Smooth muscle cell (in vitro differentiated cells): ENCODE measurements around the gene LCT. TPM values are rescaled to one million over a fixed set of nuclear protein-coding genes. Genes with fewer than 3 reads are reported as not detected.

Experiments
- DNase-seq: peaks from one replicate; lab custom pipeline; 2025; ENCODE audit not compliant: unreplicated experiment; lab: John Stamatoyannopoulos, UW
- H2AFZ ChIP-seq: fragments of 200-600 bp; sonication (generic); 2 replicates; pipeline ENCODE4 v1.6.0; 2016; ENCODE audit warnings: antibody characterized with exemption, low read depth, mild to moderate bottlenecking
- H3F3A ChIP-seq: fragments of 200-600 bp; sonication (generic); 2 replicates; pipeline ENCODE4 v1.6.0; 2017; ENCODE audit warnings: antibody characterized with exemption, low read depth
- H3K27ac ChIP-seq: fragments of 200-600 bp; sonication (generic); 2 replicates; pipeline ENCODE4 v1.5.1; 2016; ENCODE audit warnings: low read depth, mild to moderate bottlenecking
- H3K27me3 ChIP-seq: fragments of 200-600 bp; sonication (generic); 2 replicates; pipeline ENCODE4 v1.6.1; 2016; ENCODE audit warnings: low read depth, mild to moderate bottlenecking
- H3K36me3 ChIP-seq: fragments of 200-600 bp; sonication (generic); 2 replicates; pipeline ENCODE4 v1.5.1; 2016; ENCODE audit warnings: low read depth
- H3K4me1 ChIP-seq: fragments of 200-600 bp; sonication (generic); 2 replicates; pipeline ENCODE4 v1.5.1; 2016; ENCODE audit warnings: low read depth
- H3K4me2 ChIP-seq: fragments of 200-600 bp; sonication (generic); 2 replicates; pipeline ENCODE4 v1.6.0; 2016; ENCODE audit warnings: mild to moderate bottlenecking
- H3K4me3 ChIP-seq: fragments of 200-600 bp; sonication (generic); 2 replicates; pipeline ENCODE4 v1.5.1; 2016; ENCODE audit warnings: mild to moderate bottlenecking
- H3K79me2 ChIP-seq: fragments of 200-600 bp; sonication (generic); 2 replicates; pipeline ENCODE4 v1.6.0; 2016; ENCODE audit warnings: low read depth, mild to moderate bottlenecking
- H3K9ac ChIP-seq: fragments of 200-600 bp; sonication (generic); 2 replicates; pipeline ENCODE4 v1.6.0; 2016; ENCODE audit warnings: low read depth
- H3K9me3 ChIP-seq: fragments of 200-600 bp; sonication (generic); replicated peaks from 2 replicates; pipeline ENCODE4 v1.5.1; 2016; ENCODE audit warnings: low read depth
- H4K20me1 ChIP-seq: fragments of 200-600 bp; sonication (generic); 2 replicates; pipeline ENCODE4 v1.6.0; 2016; ENCODE audit warnings: low read depth
- WGBS: methylation state at CpG from one replicate; pipeline ENCODE4 v1.1.7; 2016; ENCODE audit warnings: low lambda C conversion rate; 5-methylcytosine and 5-hydroxymethylcytosine counted together
- polyA plus RNA-seq: library from polyadenylated mRNA; unstranded; fragments of >200 nt; fragmentation: Nextera tagmentation; extraction: Ambion mirVana; gene quantifications from 2 replicates; pipeline ENCODE4 v1.2.1, GENCODE V29; 2016
- total RNA-seq: library from RNA; depleted of rRNA; stranded (reverse); fragments of >200 nt; gene quantifications from 2 replicates; pipeline ENCODE4 v1.2.3, GENCODE V29; 2014
- TF ChIP-seq, protein P1 (sequence below): fragments of 200-600 bp; sonication (generic); IDR thresholded peaks from 2 replicates; pipeline ENCODE4 v1.5.1; 2017; ENCODE audit warnings: borderline replicate concordance, mild to moderate bottlenecking, antibody characterized with exemption; ENCODE audit not compliant: insufficient read depth, poor library complexity, severe bottlenecking

Gene LCT
- total and polyA plus RNA-seq, 2 experiments from 2014 or later: 0.31 TPM; not detected in 1

DNA sequence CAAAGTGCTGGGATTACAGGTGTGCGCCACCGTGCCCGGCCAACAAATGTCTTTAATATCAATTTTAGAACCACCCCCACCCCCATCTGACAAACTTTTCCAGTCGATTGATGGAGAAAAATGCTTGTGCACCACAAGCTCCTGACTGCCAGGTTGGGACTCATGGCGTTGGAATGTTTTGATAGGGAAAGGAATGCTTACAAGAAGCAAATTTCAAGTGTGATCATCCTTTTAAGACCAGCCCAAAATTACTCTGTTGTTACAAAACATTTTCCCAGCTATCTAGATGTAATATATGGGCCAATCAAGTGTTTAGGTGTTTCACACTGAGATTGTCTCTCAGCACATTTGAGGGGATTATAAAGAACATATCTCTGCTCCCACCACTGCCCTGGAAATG, 50.2 kb downstream of the LCT start:
- no peaks in the 10 kb centered on the region for H4K20me1 ChIP-seq
- no peaks in the 10 kb centered on the region for H3K27me3 ChIP-seq
- H3K9me3 ChIP-seq: peaks cover 3% of the 10 kb centered on the region
- WGBS: 84% methylated on average over 5 of the region's 5 CpGs
- H3F3A ChIP-seq: peaks cover 10% of the 10 kb centered on the region
- peaks cover 39% of the 10 kb centered on the region for H3K36me3 ChIP-seq
- no peak for DNase-seq
- H3K79me2 ChIP-seq: no peaks in the 10 kb centered on the region
- peak overlapping the region; percentile 7 for H3K4me2 ChIP-seq
- no peak overlapping the region for H3K4me3 ChIP-seq
- H2AFZ ChIP-seq: no peak overlapping the region
- TF ChIP-seq, protein P1, sequence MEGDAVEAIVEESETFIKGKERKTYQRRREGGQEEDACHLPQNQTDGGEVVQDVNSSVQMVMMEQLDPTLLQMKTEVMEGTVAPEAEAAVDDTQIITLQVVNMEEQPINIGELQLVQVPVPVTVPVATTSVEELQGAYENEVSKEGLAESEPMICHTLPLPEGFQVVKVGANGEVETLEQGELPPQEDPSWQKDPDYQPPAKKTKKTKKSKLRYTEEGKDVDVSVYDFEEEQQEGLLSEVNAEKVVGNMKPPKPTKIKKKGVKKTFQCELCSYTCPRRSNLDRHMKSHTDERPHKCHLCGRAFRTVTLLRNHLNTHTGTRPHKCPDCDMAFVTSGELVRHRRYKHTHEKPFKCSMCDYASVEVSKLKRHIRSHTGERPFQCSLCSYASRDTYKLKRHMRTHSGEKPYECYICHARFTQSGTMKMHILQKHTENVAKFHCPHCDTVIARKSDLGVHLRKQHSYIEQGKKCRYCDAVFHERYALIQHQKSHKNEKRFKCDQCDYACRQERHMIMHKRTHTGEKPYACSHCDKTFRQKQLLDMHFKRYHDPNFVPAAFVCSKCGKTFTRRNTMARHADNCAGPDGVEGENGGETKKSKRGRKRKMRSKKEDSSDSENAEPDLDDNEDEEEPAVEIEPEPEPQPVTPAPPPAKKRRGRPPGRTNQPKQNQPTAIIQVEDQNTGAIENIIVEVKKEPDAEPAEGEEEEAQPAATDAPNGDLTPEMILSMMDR: no peak
- no peak overlapping the region for H3K9ac ChIP-seq
- peak overlapping the region; percentile 28 for H3K27ac ChIP-seq
- H3K4me1 ChIP-seq: no peaks in the 10 kb centered on the region

DNA sequence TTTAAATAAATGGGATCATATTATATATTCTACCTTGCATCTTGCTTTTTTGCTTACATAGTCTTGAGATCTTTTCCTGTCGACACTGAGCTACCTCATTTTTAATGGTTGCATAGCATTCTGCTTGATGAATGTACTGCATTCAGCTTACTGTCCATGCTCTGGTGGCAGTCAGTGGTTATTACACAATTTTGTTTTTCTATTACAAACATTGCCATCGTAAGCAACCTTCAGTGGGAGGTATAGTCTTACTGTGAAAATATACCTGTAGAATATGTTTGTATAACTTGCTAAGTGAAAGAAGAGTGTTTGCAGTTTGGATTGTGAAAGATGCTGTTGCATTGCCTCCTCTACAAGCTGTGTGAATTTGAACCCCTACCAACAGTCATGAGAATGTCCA, 52.0 kb downstream of the LCT start:
- Histone ChIP-seq H3K27me3 (no peaks in the 10 kb centered on the region), H3K4me2 (no peak overlapping the region), H3K9me3 (peaks cover 3% of the 10 kb centered on the region), H4K20me1 (no peaks in the 10 kb centered on the region), H2AFZ (no peak overlapping the region), H3K27ac (no peak overlapping the region), H3K4me3 (no peak overlapping the region), H3K36me3 (peaks cover 48% of the 10 kb centered on the region), H3K9ac (no peak overlapping the region), H3F3A (peaks cover 10% of the 10 kb centered on the region), H3K4me1 (no peaks in the 10 kb centered on the region), H3K79me2 (no peaks in the 10 kb centered on the region)
- no peak for DNase-seq
- WGBS: 98% methylated on average over 2 of the region's 2 CpGs
- TF ChIP-seq, protein P1: peak; percentile 8

DNA sequence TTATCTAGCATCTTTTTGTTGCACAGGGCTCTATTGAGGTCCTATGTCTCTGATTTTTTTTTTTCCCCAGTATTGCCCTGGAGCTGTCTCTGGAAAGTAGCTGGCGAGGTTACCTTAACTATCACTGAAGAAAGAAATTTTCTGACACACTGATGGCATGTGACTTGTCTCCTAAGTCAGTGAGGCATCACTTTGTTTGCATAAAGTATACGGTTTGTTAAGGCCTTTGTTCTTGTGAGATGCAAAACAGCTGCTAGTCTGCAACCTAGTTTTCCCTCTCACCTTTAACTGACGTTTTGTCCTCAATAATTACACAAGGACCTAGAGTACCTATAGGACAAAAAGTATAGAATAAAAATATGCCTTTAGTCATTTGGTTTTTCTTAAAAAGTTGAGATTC, 53.5 kb downstream of the LCT start:
- peaks cover 10% of the 10 kb centered on the region for H3F3A ChIP-seq
- H3K4me3 ChIP-seq: no peak overlapping the region
- DNase-seq: no peak
- no peaks in the 10 kb centered on the region for H3K4me1 ChIP-seq
- no peak overlapping the region for H3K9ac ChIP-seq
- no peaks in the 10 kb centered on the region for H3K27me3 ChIP-seq
- H2AFZ ChIP-seq: no peak overlapping the region
- TF ChIP-seq, protein P1: no peak
- 88% methylated on average over 3 of the region's 3 CpGs for WGBS
- H3K4me2 ChIP-seq: no peak overlapping the region
- H3K79me2 ChIP-seq: no peaks in the 10 kb centered on the region
- no peak overlapping the region for H3K27ac ChIP-seq
- peaks cover 61% of the 10 kb centered on the region for H3K36me3 ChIP-seq
- peaks cover 3% of the 10 kb centered on the region for H3K9me3 ChIP-seq
- H4K20me1 ChIP-seq: no peaks in the 10 kb centered on the region

DNA sequence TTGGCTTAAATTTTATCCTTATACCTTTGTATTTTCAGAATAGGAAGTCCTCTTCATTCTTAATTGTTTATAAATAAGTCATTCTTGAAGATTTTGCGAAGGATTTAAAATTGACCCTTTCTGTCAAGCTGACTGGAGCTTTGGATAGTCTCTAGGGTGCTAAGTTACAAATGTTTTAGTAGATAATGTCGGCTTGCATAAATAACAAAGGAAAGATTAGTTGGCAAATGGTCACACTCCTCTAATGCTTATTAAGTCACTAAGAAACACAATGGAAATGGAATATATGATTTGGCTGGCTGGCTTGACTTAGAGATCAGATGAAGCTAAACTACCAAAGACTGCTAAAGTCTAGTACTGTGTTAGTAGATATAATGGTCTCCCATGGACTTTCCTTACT, 54.8 kb downstream of the LCT start:
- Histone ChIP-seq H3K27ac (no peak overlapping the region), H3K9ac (no peak overlapping the region), H3K4me1 (no peaks in the 10 kb centered on the region), H3K27me3 (no peaks in the 10 kb centered on the region), H3F3A (peaks cover 10% of the 10 kb centered on the region), H3K4me2 (no peak overlapping the region), H3K9me3 (peaks cover 3% of the 10 kb centered on the region), H3K36me3 (peaks cover 65% of the 10 kb centered on the region), H4K20me1 (no peaks in the 10 kb centered on the region), H3K4me3 (no peak overlapping the region), H3K79me2 (no peaks in the 10 kb centered on the region), H2AFZ (no peak overlapping the region)
- TF ChIP-seq, protein P1: no peak
- DNase-seq: no peak
- 98% methylated on average over 2 of the region's 2 CpGs for WGBS
